Colonic mucosa (tissue), 4 donors: ENCODE data around the gene INSYN1. TPM values are rescaled to one million over a fixed set of nuclear protein-coding genes. Genes with fewer than 3 reads are reported as not detected.

ENCODE experiments used
- DNase-seq: peaks from one replicate; pipeline ENCODE4 v3.0.0-alpha.2; 2020
- H3K27ac ChIP-seq: fragments of 200-600 bp; one replicate; pipeline ENCODE4 v1.8.0; 2021
- H3K27me3 ChIP-seq: fragments of 200-600 bp; one replicate; pipeline ENCODE4 v1.8.0; 2021
- H3K36me3 ChIP-seq: fragments of 200-600 bp; one replicate; pipeline ENCODE4 v1.8.0; 2021
- H3K4me1 ChIP-seq: fragments of 200-600 bp; one replicate; pipeline ENCODE4 v1.8.0; 2021; ENCODE audit warnings: mild to moderate bottlenecking
- H3K4me3 ChIP-seq: fragments of 200-600 bp; one replicate; pipeline ENCODE4 v1.8.0; 2021
- H3K9ac ChIP-seq, 2 donors: one replicate each; pipeline ENCODE4 v1.7.0; 2013; ENCODE audit warnings: control low read depth in 2 of 2, low read depth in 2 of 2, low read length in 2 of 2
- H3K9me3 ChIP-seq: fragments of 200-600 bp; one replicate; pipeline ENCODE4 v1.8.0; 2021
- intact Hi-C: fragments of 100-400 bp; cut with DNase I; formaldehyde crosslinking; loops from one replicate; pipeline ENCODE4 v1.14.1; 2022
- total RNA-seq, 2 donors: library from RNA; stranded (reverse); fragmentation: NEBNext Ultra II Directional in 1 of 2; extraction: Animal tissue kit (Norgen Biotek cat#: 25700) in 1 of 2; gene quantifications; one replicate each; pipeline ENCODE4 v1.2.1, GENCODE V29; 2021
- TF ChIP-seq, protein P1 (sequence below): fragments of 200-600 bp; IDR thresholded peaks from one replicate; pipeline ENCODE4 v1.8.0; 2022; ENCODE audit warnings: antibody characterized with exemption, mild to moderate bottlenecking
- donor health status: healthy.
- donor health status: DM: no; HTN: no; CAD: no.
- donor health status: DM: no; HTN: no; CAD: no.

INSYN1 gene
- total RNA-seq, 2 donors from 2014 or later, result 0.32 to 0.58 TPM

DNA sequence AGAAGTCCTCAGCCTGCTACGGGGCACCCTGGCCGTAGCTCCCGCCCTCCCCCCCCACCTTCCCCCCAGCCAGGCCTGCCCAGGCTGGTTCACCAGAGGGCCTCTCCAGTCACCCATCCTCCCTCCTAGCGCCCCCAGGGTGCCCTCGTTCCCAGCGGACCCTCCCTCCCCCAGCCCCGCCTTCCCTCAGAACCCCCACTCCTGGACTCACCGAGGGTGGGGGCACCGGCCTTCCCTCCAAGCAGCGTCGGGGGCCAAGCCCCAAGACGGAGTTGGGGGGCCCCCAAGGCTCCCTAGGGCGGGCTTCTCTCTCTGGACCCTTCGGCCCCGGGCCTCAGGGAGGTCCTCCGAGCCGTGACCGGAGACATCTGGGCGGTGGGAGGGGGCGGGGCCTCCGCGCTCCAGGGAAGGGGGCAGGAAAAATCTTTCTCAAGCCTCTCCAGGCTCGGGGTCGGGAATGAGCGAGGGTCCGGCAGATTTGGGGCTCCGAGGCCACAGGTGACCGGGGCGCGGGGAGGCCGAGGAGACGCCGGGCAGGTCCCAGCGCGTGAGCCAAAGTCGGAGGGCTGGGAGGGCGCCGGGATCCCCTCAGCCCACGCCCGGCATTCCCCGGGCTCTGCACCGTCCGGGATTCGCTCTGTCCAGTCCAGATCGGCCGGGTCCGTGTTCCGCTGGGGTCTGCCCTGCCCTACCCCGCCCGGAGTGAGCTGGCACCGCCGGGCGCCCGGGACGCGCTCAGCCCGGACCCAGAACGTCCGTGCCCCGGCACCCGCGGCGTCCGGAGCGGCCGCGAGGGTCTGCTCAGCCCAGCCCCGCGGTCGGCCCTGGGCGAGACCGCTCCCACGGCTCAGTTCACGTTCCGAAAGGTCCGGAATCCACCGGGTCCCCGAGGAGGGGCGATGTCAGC, 999 bp downstream of the INSYN1 start:
- DNase-seq, result no peak
- intact Hi-C loops, result no loop called here

DNA sequence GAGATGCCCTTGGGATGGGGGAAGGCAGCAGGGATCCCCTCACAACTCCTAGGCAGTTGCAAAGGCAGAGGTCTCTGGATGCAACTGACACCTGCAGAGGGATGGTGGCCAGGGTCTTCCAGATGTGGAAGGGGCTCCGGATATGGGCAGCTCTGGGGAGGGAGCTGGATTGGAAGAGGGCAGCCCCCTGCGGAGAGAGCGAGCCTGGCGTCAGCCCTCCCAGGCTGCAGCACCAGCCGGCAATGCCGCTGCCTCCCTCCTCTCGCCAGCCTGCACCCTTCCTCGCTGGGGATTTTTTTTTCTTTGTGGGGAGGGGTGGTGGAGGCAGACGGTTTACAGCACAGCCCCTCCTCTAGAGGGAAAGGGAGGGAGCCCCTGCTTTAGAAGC, 1.6 kb downstream of the INSYN1 start:
- H3K27me3 ChIP-seq, result peaks cover 36% of the 10 kb centered on the region
- TF ChIP-seq, protein P1, sequence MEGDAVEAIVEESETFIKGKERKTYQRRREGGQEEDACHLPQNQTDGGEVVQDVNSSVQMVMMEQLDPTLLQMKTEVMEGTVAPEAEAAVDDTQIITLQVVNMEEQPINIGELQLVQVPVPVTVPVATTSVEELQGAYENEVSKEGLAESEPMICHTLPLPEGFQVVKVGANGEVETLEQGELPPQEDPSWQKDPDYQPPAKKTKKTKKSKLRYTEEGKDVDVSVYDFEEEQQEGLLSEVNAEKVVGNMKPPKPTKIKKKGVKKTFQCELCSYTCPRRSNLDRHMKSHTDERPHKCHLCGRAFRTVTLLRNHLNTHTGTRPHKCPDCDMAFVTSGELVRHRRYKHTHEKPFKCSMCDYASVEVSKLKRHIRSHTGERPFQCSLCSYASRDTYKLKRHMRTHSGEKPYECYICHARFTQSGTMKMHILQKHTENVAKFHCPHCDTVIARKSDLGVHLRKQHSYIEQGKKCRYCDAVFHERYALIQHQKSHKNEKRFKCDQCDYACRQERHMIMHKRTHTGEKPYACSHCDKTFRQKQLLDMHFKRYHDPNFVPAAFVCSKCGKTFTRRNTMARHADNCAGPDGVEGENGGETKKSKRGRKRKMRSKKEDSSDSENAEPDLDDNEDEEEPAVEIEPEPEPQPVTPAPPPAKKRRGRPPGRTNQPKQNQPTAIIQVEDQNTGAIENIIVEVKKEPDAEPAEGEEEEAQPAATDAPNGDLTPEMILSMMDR, result no peak
- intact Hi-C loops, result no loop called here
- H3K4me1 ChIP-seq, result no peaks in the 10 kb centered on the region
- no peaks in the 10 kb centered on the region for H3K36me3 ChIP-seq
- no peak for DNase-seq
- no peaks in the 10 kb centered on the region for H3K9me3 ChIP-seq
- H3K9ac ChIP-seq, result no peak overlapping the region
- peak overlapping the region; percentile 42 for H3K4me3 ChIP-seq
- no peak overlapping the region for H3K27ac ChIP-seq

More for the DNA sequence above, 999 bp downstream of the INSYN1 start:
- no peaks in the 10 kb centered on the region for H3K36me3 ChIP-seq
- TF ChIP-seq, protein P1, result no peak
- H3K27ac ChIP-seq, result no peak overlapping the region
- no peaks in the 10 kb centered on the region for H3K4me1 ChIP-seq
- no peaks in the 10 kb centered on the region for H3K9me3 ChIP-seq
- H3K27me3 ChIP-seq, result peaks cover 36% of the 10 kb centered on the region
- peak overlapping the region; percentile 42 for H3K4me3 ChIP-seq
- peak overlapping the region in 1 of 2 donors; percentile 66 for H3K9ac ChIP-seq

DNA sequence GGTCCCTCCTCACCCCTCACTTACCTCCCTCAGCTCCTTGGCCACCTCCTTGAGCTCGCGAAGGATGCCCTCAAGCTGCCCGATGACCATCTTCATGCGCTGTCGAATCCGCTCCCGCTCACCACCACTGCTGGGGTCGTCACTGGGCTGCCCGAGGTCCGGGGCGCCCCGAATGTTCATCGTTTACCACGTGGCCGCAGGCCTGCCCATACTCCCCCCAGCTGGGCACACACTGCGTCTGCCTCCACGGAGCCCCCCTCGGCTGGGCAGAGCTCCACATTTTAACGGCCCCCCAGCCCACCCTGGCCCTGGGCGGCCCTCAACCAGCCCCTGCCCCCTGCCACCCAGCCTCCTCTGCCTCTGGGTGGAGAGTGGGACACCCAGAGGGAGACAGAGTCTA, 2.2 kb downstream of the INSYN1 start:
- no peak for DNase-seq
- Histone ChIP-seq H3K4me1 (no peaks in the 10 kb centered on the region), H3K9me3 (no peaks in the 10 kb centered on the region), H3K4me3 (no peak overlapping the region), H3K9ac (no peak overlapping the region), H3K27ac (no peak overlapping the region), H3K27me3 (peaks cover 36% of the 10 kb centered on the region), H3K36me3 (no peaks in the 10 kb centered on the region)
- intact Hi-C loops, result no loop called here
- TF ChIP-seq, protein P1, result no peak

DNA sequence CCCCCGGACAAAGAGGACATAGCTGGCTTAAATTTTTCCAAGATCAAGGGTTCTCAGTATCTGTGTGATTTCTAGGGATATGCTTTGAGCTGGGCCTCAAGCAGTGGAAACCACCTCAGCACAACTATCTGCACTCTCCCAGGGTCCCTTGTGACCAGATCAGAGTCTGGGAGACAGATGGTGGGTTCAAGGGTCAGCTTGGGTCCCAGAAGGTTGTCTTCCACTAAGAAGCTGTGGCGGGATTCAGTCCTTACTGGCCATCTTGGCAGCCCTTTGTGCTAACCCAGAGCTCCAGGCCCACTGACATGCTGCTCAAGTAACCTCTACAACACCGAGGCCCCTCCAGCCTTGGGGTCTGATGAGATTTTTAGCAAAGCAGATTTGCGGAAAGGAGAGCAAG, 2.7 kb downstream of the INSYN1 start:
- Histone ChIP-seq H3K9ac (no peak overlapping the region), H3K4me3 (no peak overlapping the region), H3K36me3 (no peaks in the 10 kb centered on the region), H3K4me1 (no peaks in the 10 kb centered on the region), H3K27me3 (peaks cover 36% of the 10 kb centered on the region), H3K27ac (no peak overlapping the region), H3K9me3 (no peaks in the 10 kb centered on the region)
- intact Hi-C loops, result no loop called here
- TF ChIP-seq, protein P1, result no peak
- no peak for DNase-seq

DNA sequence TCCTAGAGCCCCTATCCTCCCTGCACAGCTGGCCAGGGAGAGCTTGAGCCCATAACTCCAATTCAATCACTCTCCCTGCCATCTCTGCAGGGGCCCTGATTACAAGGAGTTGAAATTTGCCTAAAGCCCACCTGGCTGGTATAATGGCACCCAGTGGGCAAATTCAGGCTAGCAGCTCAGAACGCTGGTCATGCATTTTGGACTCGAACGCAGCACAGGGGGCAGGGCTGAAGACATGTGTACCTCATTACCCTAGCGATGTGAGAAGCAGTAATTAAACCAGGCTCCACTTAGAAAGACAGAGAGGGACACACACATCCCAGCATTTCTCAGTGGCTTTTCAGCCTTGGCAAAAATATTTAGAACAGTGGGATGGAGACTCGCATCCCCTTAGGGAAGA, 3.2 kb downstream of the INSYN1 start:
- no peaks in the 10 kb centered on the region for H3K9me3 ChIP-seq
- H3K27me3 ChIP-seq, result peaks cover 36% of the 10 kb centered on the region
- no peaks in the 10 kb centered on the region for H3K4me1 ChIP-seq
- intact Hi-C loops, result no loop called here
- no peak overlapping the region for H3K27ac ChIP-seq
- no peaks in the 10 kb centered on the region for H3K36me3 ChIP-seq
- no peak overlapping the region for H3K9ac ChIP-seq
- TF ChIP-seq, protein P1, result no peak
- DNase-seq, result no peak
- H3K4me3 ChIP-seq, result no peak overlapping the region
